ENCODE data around the gene FRAT2.

- TF ChIP-seq POLR2A (IDR thresholded peaks at IDR 0.05) (no peak), CTCF (IDR thresholded peaks at IDR 0.05) (no peak)
Observed at GRCh38 chr10:97333351-97333600, 1.3 kb downstream of the FRAT2 start.
